Ectodermal cell (in vitro differentiated cells): ENCODE data around the gene PID1.

Experiments
- H3K27ac ChIP-seq: 2 replicates; pipeline ENCODE4 v1.7.0; 2013; ENCODE audit warnings: mild to moderate bottlenecking, low read depth, low read length; ENCODE audit not compliant: insufficient read depth, poor library complexity, severe bottlenecking
- H3K27me3 ChIP-seq: 2 replicates; pipeline ENCODE4 v1.7.0; 2013; ENCODE audit warnings: mild to moderate bottlenecking, low read length; ENCODE audit not compliant: insufficient read depth, control insufficient read depth, poor library complexity, severe bottlenecking
- H3K36me3 ChIP-seq: one replicate; pipeline ENCODE4 v1.7.0; 2013; ENCODE audit warnings: low read length; ENCODE audit not compliant: control insufficient read depth, insufficient read depth
- H3K4me1 ChIP-seq: one replicate; pipeline ENCODE4 v1.7.0; 2013; ENCODE audit warnings: low read length; ENCODE audit not compliant: control insufficient read depth, insufficient read depth
- H3K4me3 ChIP-seq: 2 replicates; pipeline ENCODE4 v1.7.0; 2013; ENCODE audit warnings: low read depth, low read length, control low read depth; ENCODE audit not compliant: insufficient read depth
- H3K9me3 ChIP-seq: 2 replicates; pipeline ENCODE4 v1.7.0; 2013; ENCODE audit warnings: mild to moderate bottlenecking, low read length, moderate library complexity; ENCODE audit not compliant: control insufficient read depth
- WGBS, 2 experiments: methylation state at CpG; one replicate each; pipeline ENCODE4 v1.1.7; 2013; ENCODE audit warnings: missing lambda C conversion rate in 2 of 2; 5-methylcytosine and 5-hydroxymethylcytosine counted together

Gene PID1

GRCh38 chr2:229133155-229133772 lies 137.8 kb downstream of the PID1 start:
- Histone ChIP-seq H3K9me3 (no peaks in the 10 kb centered on the region), H3K4me3 (no peak overlapping the region), H3K27ac (no peak overlapping the region), H3K36me3 (no peaks in the 10 kb centered on the region), H3K4me1 (no peaks in the 10 kb centered on the region), H3K27me3 (no peaks in the 10 kb centered on the region)
- 60 to 67% methylated on average over 4 to 5 of the region's 5 CpGs for WGBS, 2 experiments

GRCh38 chr2:229132236-229132635 lies 138.9 kb downstream of the PID1 start:
- Histone ChIP-seq H3K27ac (no peak overlapping the region), H3K4me1 (no peaks in the 10 kb centered on the region), H3K27me3 (no peaks in the 10 kb centered on the region), H3K4me3 (no peak overlapping the region), H3K9me3 (no peaks in the 10 kb centered on the region), H3K36me3 (no peaks in the 10 kb centered on the region)
- WGBS, 2 experiments, result 75 to 78% methylated on average over 6 of the region's 6 CpGs

- H3K27ac ChIP-seq, result no peak overlapping the region
- 71 to 72% methylated on average over 6 of the region's 6 CpGs for WGBS, 2 experiments
- H3K4me3 ChIP-seq, result no peak overlapping the region
- H3K9me3 ChIP-seq, result no peaks in the 10 kb centered on the region
- no peaks in the 10 kb centered on the region for H3K27me3 ChIP-seq
- H3K36me3 ChIP-seq, result no peaks in the 10 kb centered on the region
- H3K4me1 ChIP-seq, result no peaks in the 10 kb centered on the region
Measured at GRCh38 chr2:229130522-229130921, 140.6 kb downstream of the PID1 start.

GRCh38 chr2:229129738-229130371 lies 141.2 kb downstream of the PID1 start:
- H3K27me3 ChIP-seq, result no peaks in the 10 kb centered on the region
- no peaks in the 10 kb centered on the region for H3K9me3 ChIP-seq
- 86 to 89% methylated on average over 12 of the region's 12 CpGs for WGBS, 2 experiments
- H3K27ac ChIP-seq, result no peak overlapping the region
- H3K4me3 ChIP-seq, result no peak overlapping the region
- no peaks in the 10 kb centered on the region for H3K4me1 ChIP-seq
- no peaks in the 10 kb centered on the region for H3K36me3 ChIP-seq

GRCh38 chr2:229127471-229127870 lies 143.6 kb downstream of the PID1 start:
- Histone ChIP-seq H3K27me3 (no peaks in the 10 kb centered on the region), H3K27ac (no peak overlapping the region), H3K36me3 (no peaks in the 10 kb centered on the region), H3K9me3 (no peaks in the 10 kb centered on the region), H3K4me3 (no peak overlapping the region), H3K4me1 (no peaks in the 10 kb centered on the region)
- 92 to 93% methylated on average over 4 of the region's 4 CpGs for WGBS, 2 experiments

- Histone ChIP-seq H3K4me1 (no peaks in the 10 kb centered on the region), H3K27ac (no peak overlapping the region), H3K27me3 (no peaks in the 10 kb centered on the region), H3K4me3 (no peak overlapping the region), H3K9me3 (no peaks in the 10 kb centered on the region), H3K36me3 (no peaks in the 10 kb centered on the region)
- WGBS, 2 experiments, result 94 to 98% methylated on average over 2 of the region's 2 CpGs
Measured at GRCh38 chr2:229126066-229126465, 145.0 kb downstream of the PID1 start.

GRCh38 chr2:229124136-229124535 lies 147.0 kb downstream of the PID1 start:
- no peaks in the 10 kb centered on the region for H3K9me3 ChIP-seq
- H3K4me1 ChIP-seq, result no peaks in the 10 kb centered on the region
- H3K36me3 ChIP-seq, result no peaks in the 10 kb centered on the region
- no peaks in the 10 kb centered on the region for H3K27me3 ChIP-seq
- H3K4me3 ChIP-seq, result no peak overlapping the region
- H3K27ac ChIP-seq, result no peak overlapping the region

GRCh38 chr2:229118927-229119326 lies 152.2 kb downstream of the PID1 start:
- Histone ChIP-seq H3K9me3 (no peaks in the 10 kb centered on the region), H3K27me3 (no peaks in the 10 kb centered on the region), H3K4me1 (no peaks in the 10 kb centered on the region), H3K36me3 (no peaks in the 10 kb centered on the region), H3K4me3 (no peak overlapping the region), H3K27ac (no peak overlapping the region)

GRCh38 chr2:229118336-229118735 lies 152.8 kb downstream of the PID1 start:
- WGBS, 2 experiments, result 96% methylated on average over 4 of the region's 4 CpGs
- no peaks in the 10 kb centered on the region for H3K4me1 ChIP-seq
- H3K4me3 ChIP-seq, result no peak overlapping the region
- no peak overlapping the region for H3K27ac ChIP-seq
- H3K27me3 ChIP-seq, result no peaks in the 10 kb centered on the region
- H3K9me3 ChIP-seq, result no peaks in the 10 kb centered on the region
- no peaks in the 10 kb centered on the region for H3K36me3 ChIP-seq

- Histone ChIP-seq H3K27me3 (no peaks in the 10 kb centered on the region), H3K4me1 (no peaks in the 10 kb centered on the region), H3K4me3 (no peak overlapping the region), H3K27ac (no peak overlapping the region), H3K9me3 (no peaks in the 10 kb centered on the region), H3K36me3 (no peaks in the 10 kb centered on the region)
- 94% methylated on average over 4 to 5 of the region's 5 CpGs for WGBS, 2 experiments
Measured at GRCh38 chr2:229111744-229112143, 159.3 kb downstream of the PID1 start.
